Endodermal cell (in vitro differentiated cells): ENCODE results near the gene CDK9. TPM values are rescaled to one million over a fixed set of nuclear protein-coding genes. Genes with fewer than 3 reads are reported as not detected.

Source experiments
- DNase-seq: peaks from one replicate; pipeline ENCODE4 v3.0.0-alpha.2; 2017
- H3K27ac ChIP-seq: 2 replicates; pipeline ENCODE4 v1.5.1; 2013; ENCODE audit warnings: mild to moderate bottlenecking, low read depth, low read length, moderate library complexity
- H3K27me3 ChIP-seq: 2 replicates; pipeline ENCODE4 v1.6.1; 2013; ENCODE audit warnings: mild to moderate bottlenecking, low read length, moderate library complexity; ENCODE audit not compliant: insufficient read depth, control insufficient read depth, poor library complexity, severe bottlenecking
- H3K36me3 ChIP-seq: 2 replicates; pipeline ENCODE4 v1.7.0; 2013; ENCODE audit warnings: mild to moderate bottlenecking, low read length, moderate library complexity; ENCODE audit not compliant: control insufficient read depth, insufficient read depth
- H3K4me1 ChIP-seq: one replicate; pipeline ENCODE4 v1.7.0; 2013; ENCODE audit warnings: low read length; ENCODE audit not compliant: control insufficient read depth, insufficient read depth
- H3K4me3 ChIP-seq: 2 replicates; pipeline ENCODE4 v1.5.1; 2013; ENCODE audit warnings: mild to moderate bottlenecking, low read length, moderate library complexity
- H3K9ac ChIP-seq: 2 replicates; pipeline ENCODE4 v1.6.1; 2013; ENCODE audit warnings: mild to moderate bottlenecking, low read length, moderate library complexity; ENCODE audit not compliant: poor library complexity, severe bottlenecking; ENCODE audit errors: extremely low read depth
- H3K9me3 ChIP-seq: 2 replicates; pipeline ENCODE4 v1.6.1; 2013; ENCODE audit warnings: mild to moderate bottlenecking, low read length, moderate library complexity; ENCODE audit not compliant: control insufficient read depth
- H3K27ac Mint-ChIP-seq: 2 replicates; pipeline ENCODE4 v1.8.0; 2020; ENCODE audit warnings: mixed read lengths
- H3K27me3 Mint-ChIP-seq: 2 replicates; pipeline ENCODE4 v1.8.0; 2021; ENCODE audit warnings: mild to moderate bottlenecking, mixed read lengths; ENCODE audit not compliant: insufficient read depth
- H3K36me3 Mint-ChIP-seq: 2 replicates; pipeline ENCODE4 v1.8.0; 2020; ENCODE audit warnings: low read depth, mixed read lengths
- H3K4me1 Mint-ChIP-seq: 2 replicates; pipeline ENCODE4 v1.8.0; 2020; ENCODE audit warnings: mixed read lengths
- H3K4me3 Mint-ChIP-seq: 2 replicates; pipeline ENCODE4 v1.8.0; 2020; ENCODE audit warnings: mild to moderate bottlenecking, moderate library complexity, mixed read lengths
- H3K9me3 Mint-ChIP-seq: 2 replicates; pipeline ENCODE4 v1.8.0; 2020; ENCODE audit warnings: mild to moderate bottlenecking, mixed read lengths
- CTCF ChIP-seq: fragments of 200-600 bp; sonication (generic); conservative IDR thresholded peaks from 2 replicates; pipeline ENCODE4 v1.5.0; 2021; ENCODE audit warnings: antibody characterized with exemption, mild to moderate bottlenecking
- WGBS, 2 experiments: methylation state at CpG; one replicate each; pipeline versions ENCODE4 v1.1.5 to v1.1.7; 2013; ENCODE audit warnings: missing lambda C conversion rate in 2 of 2, mixed read lengths in 1 of 2; ENCODE audit not compliant: insufficient coverage in 1 of 2, insufficient read length in 1 of 2; 5-methylcytosine and 5-hydroxymethylcytosine counted together
- total RNA-seq, 2 donors: library from RNA; stranded (reverse); fragmentation: NEBNext Ultra II Directional in 1 of 2; extraction: Animal tissue kit (Norgen Biotek cat#: 25700) in 1 of 2; gene quantifications; 2 replicates in 1 of 2; 3 replicates in 1 of 2; pipeline ENCODE4 v1.2.1, GENCODE V29; 2021

CDK9 gene
- total RNA-seq, 2 donors from 2014 or later = 97.1 to 101 TPM

GRCh38 chr9:127767410-127767809 lies 18.4 kb upstream of the CDK9 start:
- DNase-seq = no peak
- peaks cover 8% of the 10 kb centered on the region for H3K4me1 Mint-ChIP-seq
- TF ChIP-seq CTCF = no peak
- Histone ChIP-seq H3K9me3 (no peaks in the 10 kb centered on the region), H3K36me3 (no peaks in the 10 kb centered on the region), H3K27ac (peak overlapping the region; percentile 56), H3K4me1 (peaks cover 3% of the 10 kb centered on the region), H3K4me3 (no peak overlapping the region), H3K27me3 (no peaks in the 10 kb centered on the region), H3K9ac (no peak overlapping the region)
- peaks cover 8% of the 10 kb centered on the region for H3K27me3 Mint-ChIP-seq
- 83% methylated on average over 3 of the region's 3 CpGs; no CpG with 5 or more reads in 1 of the 2 experiments for WGBS, 2 experiments
- H3K9me3 Mint-ChIP-seq = no peaks in the 10 kb centered on the region
- no peak overlapping the region for H3K27ac Mint-ChIP-seq
- no peaks in the 10 kb centered on the region for H3K36me3 Mint-ChIP-seq
- no peak overlapping the region for H3K4me3 Mint-ChIP-seq

GRCh38 chr9:127767909-127768331 lies 17.9 kb upstream of the CDK9 start:
- Histone ChIP-seq H3K9me3 (no peaks in the 10 kb centered on the region), H3K4me3 (no peak overlapping the region), H3K9ac (no peak overlapping the region), H3K27ac (peak overlapping the region; percentile 56), H3K36me3 (no peaks in the 10 kb centered on the region), H3K27me3 (no peaks in the 10 kb centered on the region), H3K4me1 (peaks cover 3% of the 10 kb centered on the region)
- peak; percentile 71 for DNase-seq
- peaks cover 8% of the 10 kb centered on the region for H3K4me1 Mint-ChIP-seq
- peaks cover 8% of the 10 kb centered on the region for H3K27me3 Mint-ChIP-seq
- no peak overlapping the region for H3K4me3 Mint-ChIP-seq
- H3K36me3 Mint-ChIP-seq = no peaks in the 10 kb centered on the region
- H3K27ac Mint-ChIP-seq = peak overlapping the region; percentile 72
- no peak for TF ChIP-seq CTCF
- 71 to 79% methylated on average over 8 to 13 of the region's 13 CpGs for WGBS, 2 experiments
- no peaks in the 10 kb centered on the region for H3K9me3 Mint-ChIP-seq

- Histone ChIP-seq H3K4me3 (no peak overlapping the region), H3K36me3 (no peaks in the 10 kb centered on the region), H3K27ac (no peak overlapping the region), H3K4me1 (peaks cover 3% of the 10 kb centered on the region), H3K9me3 (no peaks in the 10 kb centered on the region), H3K27me3 (no peaks in the 10 kb centered on the region), H3K9ac (no peak overlapping the region)
- Mint-ChIP-seq H3K4me1 (peaks cover 8% of the 10 kb centered on the region), H3K9me3 (no peaks in the 10 kb centered on the region), H3K27me3 (peaks cover 10% of the 10 kb centered on the region), H3K36me3 (no peaks in the 10 kb centered on the region), H3K27ac (no peak overlapping the region), H3K4me3 (no peak overlapping the region)
- no peak for TF ChIP-seq CTCF
- no peak for DNase-seq
- 86 to 92% methylated on average over 8 of the region's 8 CpGs for WGBS, 2 experiments
Measured at GRCh38 chr9:127768698-127769097, 17.1 kb upstream of the CDK9 start.
